Measurements from ENCODE around the gene PCSK2.

DNA sequence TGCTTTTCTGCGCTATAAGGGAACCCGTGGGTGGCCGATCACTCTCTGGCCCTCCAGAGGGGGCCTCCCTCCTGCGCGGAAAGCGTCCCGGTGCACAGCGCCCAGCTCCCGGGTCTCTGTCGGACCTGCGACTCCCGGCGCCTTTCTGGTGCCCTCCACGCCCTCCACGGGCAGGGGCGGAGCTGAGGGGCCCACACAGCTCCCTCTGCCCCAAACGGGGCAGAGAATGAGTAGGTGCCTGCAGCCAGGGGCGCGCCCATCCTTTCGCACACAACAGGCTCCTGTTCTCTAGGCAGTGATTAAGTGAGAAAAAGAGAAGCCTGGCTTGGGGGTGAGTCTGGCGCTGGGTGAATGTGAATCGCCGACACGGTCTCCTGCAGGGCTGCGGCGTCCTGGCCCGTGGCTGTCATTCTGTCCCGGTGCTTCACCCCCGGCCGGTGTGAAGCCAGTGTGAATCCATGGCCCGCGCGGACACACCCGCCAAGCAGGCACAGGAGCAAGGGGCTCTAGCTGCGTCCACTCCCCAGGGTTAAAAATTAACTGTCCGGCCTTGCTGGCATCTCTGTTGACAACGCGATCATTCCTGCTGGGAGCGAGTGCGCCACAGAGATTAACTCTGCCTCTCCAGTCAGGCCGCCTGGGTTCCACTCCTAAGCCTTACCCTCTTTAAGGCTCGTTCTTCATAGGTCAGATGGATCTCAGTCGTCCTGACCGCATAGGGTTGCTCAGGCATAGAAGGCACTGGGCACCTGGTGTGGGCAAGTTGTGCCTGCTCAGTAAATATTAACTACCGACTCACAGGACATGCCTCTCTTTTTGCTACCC lies 88.8 kb downstream of the PCSK2 start:
- TF ChIP-seq CTCF (IDR thresholded peaks at IDR 0.05) (no peak), EP300 (IDR thresholded peaks at IDR 0.05) (no peak), SMC3 (IDR thresholded peaks at IDR 0.05) (no peak), MAZ (IDR thresholded peaks at IDR 0.05; ENCODE audit: borderline replicate concordance, low read depth, low read length) (no peak), CBX2 (IDR thresholded peaks at IDR 0.05; ENCODE audit: borderline replicate concordance, low read depth) (no peak), MAFK (IDR thresholded peaks at IDR 0.05; ENCODE audit: partially characterized antibody) (no peak), ZFP36 (IDR thresholded peaks at IDR 0.05; ENCODE audit: borderline replicate concordance, partially characterized antibody) (no peak), POLR2A (IDR thresholded peaks at IDR 0.05; ENCODE audit: low read length) (no peak), CHD4 (IDR thresholded peaks at IDR 0.05; ENCODE audit: borderline replicate concordance) (no peak), JUN (IDR thresholded peaks at IDR 0.05) (no peak)
- TF ChIP-seq, protein P1, sequence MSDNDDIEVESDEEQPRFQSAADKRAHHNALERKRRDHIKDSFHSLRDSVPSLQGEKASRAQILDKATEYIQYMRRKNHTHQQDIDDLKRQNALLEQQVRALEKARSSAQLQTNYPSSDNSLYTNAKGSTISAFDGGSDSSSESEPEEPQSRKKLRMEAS (IDR thresholded peaks at IDR 0.05): no peak

Data from A549 (cell line).